Liver (tissue), 9 donors: ENCODE data around the gene WDR37. TPM values are rescaled to one million over a fixed set of nuclear protein-coding genes. Genes with fewer than 3 reads are reported as not detected.

ENCODE experiments used
- DNase-seq: peaks from one replicate; pipeline ENCODE4 v3.0.0-alpha.2; 2017; ENCODE audit warnings: low spot score
- H3K27ac ChIP-seq, 2 donors: one replicate each; pipeline ENCODE4 v1.7.0; 2013; ENCODE audit warnings: inconsistent platforms in 2 of 2, low read length in 2 of 2, control low read depth in 1 of 2, low read depth in 1 of 2, mild to moderate bottlenecking in 1 of 2
- H3K27me3 ChIP-seq, 4 donors: one replicate each; pipeline versions ENCODE4 v1.6.1 to v1.7.0; 2013; ENCODE audit warnings: low read length in 3 of 4, inconsistent platforms in 1 of 4, mild to moderate bottlenecking in 1 of 4, moderate library complexity in 1 of 4; ENCODE audit not compliant: control insufficient read depth in 4 of 4, insufficient read depth in 4 of 4
- H3K36me3 ChIP-seq, 4 donors: one replicate each; pipeline versions ENCODE4 v1.6.1 to v1.7.0; 2013; ENCODE audit warnings: low read length in 3 of 4, mild to moderate bottlenecking in 3 of 4, low read depth in 1 of 4, moderate library complexity in 1 of 4; ENCODE audit not compliant: control insufficient read depth in 4 of 4, insufficient read depth in 3 of 4
- H3K4me1 ChIP-seq, 4 donors: one replicate each; pipeline versions ENCODE4 v1.6.1 to v1.7.0; 2013; ENCODE audit warnings: low read length in 3 of 4, mild to moderate bottlenecking in 3 of 4, moderate library complexity in 1 of 4; ENCODE audit not compliant: control insufficient read depth in 4 of 4, insufficient read depth in 4 of 4
- H3K4me3 ChIP-seq, 3 donors: one replicate each; pipeline versions ENCODE4 v1.6.1 to v1.7.0; 2013; ENCODE audit warnings: low read length in 3 of 3, control low read depth in 1 of 3, low read depth in 1 of 3, mild to moderate bottlenecking in 1 of 3
- H3K9ac ChIP-seq, 2 donors: one replicate each; pipeline ENCODE4 v1.7.0; 2013; ENCODE audit warnings: low read length in 2 of 2, mild to moderate bottlenecking in 2 of 2, moderate library complexity in 2 of 2, control low read depth in 1 of 2, low read depth in 1 of 2
- H3K9me3 ChIP-seq, 4 donors: one replicate each; pipeline versions ENCODE4 v1.6.1 to v1.7.0; 2013; ENCODE audit warnings: low read length in 3 of 4; ENCODE audit not compliant: control insufficient read depth in 4 of 4
- EGR1 ChIP-seq, 2 donors: IDR thresholded peaks; 2 replicates each; pipeline ENCODE4 v1.6.1; 2016 to 2018; ENCODE audit warnings: antibody characterized with exemption in 2 of 2, low read depth in 2 of 2
- FOXA1 ChIP-seq: IDR thresholded peaks from 2 replicates; pipeline ENCODE4 v1.6.1; 2016; ENCODE audit warnings: antibody characterized with exemption
- FOXA2 ChIP-seq: IDR thresholded peaks from 2 replicates; pipeline ENCODE4 v1.6.1; 2016; ENCODE audit warnings: antibody characterized with exemption
- GABPA ChIP-seq, 2 donors: IDR thresholded peaks in 1 of 2; conservative IDR thresholded peaks in 1 of 2; 2 replicates each; pipeline ENCODE4 v1.6.1; 2016; ENCODE audit warnings: antibody characterized with exemption in 2 of 2, mild to moderate bottlenecking in 1 of 2, moderate library complexity in 1 of 2
- HNF4A ChIP-seq, 2 donors: conservative IDR thresholded peaks; 2 replicates each; pipeline ENCODE4 v1.6.1; 2016; ENCODE audit warnings: antibody characterized with exemption in 2 of 2, mild to moderate bottlenecking in 2 of 2
- HNF4G ChIP-seq: IDR thresholded peaks from 2 replicates; pipeline ENCODE4 v1.6.1; 2016; ENCODE audit warnings: antibody characterized with exemption
- JUND ChIP-seq, 2 donors: IDR thresholded peaks; 2 replicates each; pipeline ENCODE4 v1.6.1; 2016; ENCODE audit warnings: antibody characterized with exemption in 2 of 2
- NR2F2 ChIP-seq: IDR thresholded peaks from 2 replicates; pipeline ENCODE4 v1.6.1; 2016; ENCODE audit warnings: antibody characterized with exemption
- RAD21 ChIP-seq, 2 donors: IDR thresholded peaks; 2 replicates each; pipeline ENCODE4 v1.6.1; 2016; ENCODE audit warnings: antibody characterized with exemption in 2 of 2, mild to moderate bottlenecking in 2 of 2
- REST ChIP-seq: IDR thresholded peaks from 2 replicates; pipeline ENCODE4 v1.6.1; 2016; ENCODE audit warnings: antibody characterized with exemption, mild to moderate bottlenecking
- RXRA ChIP-seq, 2 donors: IDR thresholded peaks; 2 replicates each; pipeline ENCODE4 v1.6.1; 2017 to 2018; ENCODE audit warnings: antibody characterized with exemption in 2 of 2, mild to moderate bottlenecking in 1 of 2
- SP1 ChIP-seq: IDR thresholded peaks from 2 replicates; pipeline ENCODE4 v1.6.1; 2018; ENCODE audit warnings: antibody characterized with exemption, mild to moderate bottlenecking
- TAF1 ChIP-seq: conservative IDR thresholded peaks from 2 replicates; pipeline ENCODE4 v1.6.1; 2016; ENCODE audit warnings: antibody characterized with exemption, mild to moderate bottlenecking
- YY1 ChIP-seq: IDR thresholded peaks from 2 replicates; pipeline ENCODE4 v1.6.1; 2016; ENCODE audit warnings: antibody characterized with exemption, mild to moderate bottlenecking
- WGBS: extraction: QIAGEN DNeasy Blood & Tissue Kit; methylation state at CpG from one replicate; pipeline ENCODE4 v1.1.7; 2013; 5-methylcytosine and 5-hydroxymethylcytosine counted together
- polyA plus RNA-seq, 2 donors: library from polyadenylated mRNA; stranded (reverse) in 1 of 2; unstranded in 1 of 2; fragments of 200-250 nt in 1 of 2; fragments of >200 nt in 1 of 2; fragmentation: Nextera tagmentation in 1 of 2; extraction: Ambion mirVana in 1 of 2; gene quantifications; one replicate each; pipeline versions ENCODE4 v1.2.1 to v1.2.3, GENCODE V29; 2013 to 2015
- total RNA-seq, 2 donors: library from RNA; depleted of rRNA; stranded (reverse); fragments of >200 nt; gene quantifications; one replicate each; pipeline ENCODE4 v1.2.3, GENCODE V29; 2014
- TF ChIP-seq, protein P1 (sequence below): fragments of 150-350 bp; IDR thresholded peaks from 2 replicates; pipeline ENCODE4 v1.5.1; 2017; ENCODE audit warnings: improper control_type of control experiment, low read depth, low read length; ENCODE audit not compliant: missing input control
- TF ChIP-seq, protein P2 (sequence below): IDR thresholded peaks from 2 replicates; pipeline ENCODE4 v1.6.1; 2016; ENCODE audit warnings: antibody characterized with exemption
- TF ChIP-seq, protein P3 (sequence below): IDR thresholded peaks from 2 replicates; pipeline ENCODE4 v1.6.1; 2016; ENCODE audit warnings: antibody characterized with exemption
- TF ChIP-seq, protein P4 (sequence below): IDR thresholded peaks from 2 replicates; pipeline ENCODE4 v1.6.1; 2016; ENCODE audit warnings: antibody characterized with exemption
- donor health status: healthy.
- donor health status: healthy.
- donor health status: healthy.
- donor health status: healthy.
- donor health status: healthy.

The WDR37 gene
- total and polyA plus RNA-seq, 4 donors: 3.6 to 12.1 (median 5.6) TPM

DNA sequence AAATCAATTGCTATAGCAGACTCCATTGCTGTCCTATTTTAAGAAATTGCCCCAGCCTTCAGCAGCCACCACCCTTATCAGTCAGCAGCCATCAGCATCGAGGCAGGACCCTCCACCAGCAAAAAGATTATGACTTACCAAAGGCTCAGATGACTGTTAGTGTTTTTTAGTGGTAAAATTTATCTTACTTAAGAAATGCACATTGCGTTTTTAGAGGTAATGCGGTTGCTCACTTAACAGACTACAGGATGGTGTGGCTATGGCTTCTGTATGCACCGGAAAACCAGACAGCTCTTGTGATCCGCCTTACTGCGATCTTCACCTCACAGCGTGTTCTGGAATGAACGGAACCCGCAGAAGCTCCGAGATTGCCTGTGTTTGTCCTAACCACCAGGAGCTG, 58.1 kb downstream of the WDR37 start:
- no peaks in the 10 kb centered on the region for H3K27me3 ChIP-seq
- TF ChIP-seq JUND (IDR thresholded peaks at IDR 0.05): no peak
- no peak for TF ChIP-seq REST
- TF ChIP-seq FOXA1: no peak
- no peak for TF ChIP-seq EGR1 (IDR thresholded peaks at IDR 0.05; ENCODE audit: low read depth in 2 of 2)
- no peak for TF ChIP-seq FOXA2
- TF ChIP-seq NR2F2: no peak
- TF ChIP-seq SP1: no peak
- no peak for TF ChIP-seq RAD21 (IDR thresholded peaks at IDR 0.05)
- no peak for TF ChIP-seq HNF4G
- TF ChIP-seq, protein P1, sequence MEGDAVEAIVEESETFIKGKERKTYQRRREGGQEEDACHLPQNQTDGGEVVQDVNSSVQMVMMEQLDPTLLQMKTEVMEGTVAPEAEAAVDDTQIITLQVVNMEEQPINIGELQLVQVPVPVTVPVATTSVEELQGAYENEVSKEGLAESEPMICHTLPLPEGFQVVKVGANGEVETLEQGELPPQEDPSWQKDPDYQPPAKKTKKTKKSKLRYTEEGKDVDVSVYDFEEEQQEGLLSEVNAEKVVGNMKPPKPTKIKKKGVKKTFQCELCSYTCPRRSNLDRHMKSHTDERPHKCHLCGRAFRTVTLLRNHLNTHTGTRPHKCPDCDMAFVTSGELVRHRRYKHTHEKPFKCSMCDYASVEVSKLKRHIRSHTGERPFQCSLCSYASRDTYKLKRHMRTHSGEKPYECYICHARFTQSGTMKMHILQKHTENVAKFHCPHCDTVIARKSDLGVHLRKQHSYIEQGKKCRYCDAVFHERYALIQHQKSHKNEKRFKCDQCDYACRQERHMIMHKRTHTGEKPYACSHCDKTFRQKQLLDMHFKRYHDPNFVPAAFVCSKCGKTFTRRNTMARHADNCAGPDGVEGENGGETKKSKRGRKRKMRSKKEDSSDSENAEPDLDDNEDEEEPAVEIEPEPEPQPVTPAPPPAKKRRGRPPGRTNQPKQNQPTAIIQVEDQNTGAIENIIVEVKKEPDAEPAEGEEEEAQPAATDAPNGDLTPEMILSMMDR: no peak
- TF ChIP-seq, protein P2, sequence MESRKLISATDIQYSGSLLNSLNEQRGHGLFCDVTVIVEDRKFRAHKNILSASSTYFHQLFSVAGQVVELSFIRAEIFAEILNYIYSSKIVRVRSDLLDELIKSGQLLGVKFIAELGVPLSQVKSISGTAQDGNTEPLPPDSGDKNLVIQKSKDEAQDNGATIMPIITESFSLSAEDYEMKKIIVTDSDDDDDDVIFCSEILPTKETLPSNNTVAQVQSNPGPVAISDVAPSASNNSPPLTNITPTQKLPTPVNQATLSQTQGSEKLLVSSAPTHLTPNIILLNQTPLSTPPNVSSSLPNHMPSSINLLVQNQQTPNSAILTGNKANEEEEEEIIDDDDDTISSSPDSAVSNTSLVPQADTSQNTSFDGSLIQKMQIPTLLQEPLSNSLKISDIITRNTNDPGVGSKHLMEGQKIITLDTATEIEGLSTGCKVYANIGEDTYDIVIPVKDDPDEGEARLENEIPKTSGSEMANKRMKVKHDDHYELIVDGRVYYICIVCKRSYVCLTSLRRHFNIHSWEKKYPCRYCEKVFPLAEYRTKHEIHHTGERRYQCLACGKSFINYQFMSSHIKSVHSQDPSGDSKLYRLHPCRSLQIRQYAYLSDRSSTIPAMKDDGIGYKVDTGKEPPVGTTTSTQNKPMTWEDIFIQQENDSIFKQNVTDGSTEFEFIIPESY: no peak
- TF ChIP-seq RXRA (IDR thresholded peaks at IDR 0.05): no peak
- no peak for TF ChIP-seq TAF1
- TF ChIP-seq HNF4A (conservative IDR thresholded peaks at IDR 0.05): no peak
- TF ChIP-seq, protein P3, sequence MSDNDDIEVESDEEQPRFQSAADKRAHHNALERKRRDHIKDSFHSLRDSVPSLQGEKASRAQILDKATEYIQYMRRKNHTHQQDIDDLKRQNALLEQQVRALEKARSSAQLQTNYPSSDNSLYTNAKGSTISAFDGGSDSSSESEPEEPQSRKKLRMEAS: no peak
- TF ChIP-seq, protein P4, sequence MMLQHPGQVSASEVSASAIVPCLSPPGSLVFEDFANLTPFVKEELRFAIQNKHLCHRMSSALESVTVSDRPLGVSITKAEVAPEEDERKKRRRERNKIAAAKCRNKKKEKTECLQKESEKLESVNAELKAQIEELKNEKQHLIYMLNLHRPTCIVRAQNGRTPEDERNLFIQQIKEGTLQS: no peak
- TF ChIP-seq YY1: no peak
- TF ChIP-seq GABPA (IDR thresholded peaks at IDR 0.05 in 1 of 2, conservative IDR thresholded peaks at IDR 0.05 in 1 of 2): no peak
- no peaks in the 10 kb centered on the region for H3K9me3 ChIP-seq
- peaks cover 9 to 61% (median 38%) of the 10 kb centered on the region in 4 donors for H3K36me3 ChIP-seq
- no peak overlapping the region for H3K4me3 ChIP-seq
- H3K4me1 ChIP-seq: no peaks in the 10 kb centered on the region
- H3K27ac ChIP-seq: no peak overlapping the region
- WGBS: 95% methylated on average over 10 of the region's 10 CpGs
- DNase-seq: no peak
- no peak overlapping the region for H3K9ac ChIP-seq
